ENCODE data around the gene PSMC1.

DNA sequence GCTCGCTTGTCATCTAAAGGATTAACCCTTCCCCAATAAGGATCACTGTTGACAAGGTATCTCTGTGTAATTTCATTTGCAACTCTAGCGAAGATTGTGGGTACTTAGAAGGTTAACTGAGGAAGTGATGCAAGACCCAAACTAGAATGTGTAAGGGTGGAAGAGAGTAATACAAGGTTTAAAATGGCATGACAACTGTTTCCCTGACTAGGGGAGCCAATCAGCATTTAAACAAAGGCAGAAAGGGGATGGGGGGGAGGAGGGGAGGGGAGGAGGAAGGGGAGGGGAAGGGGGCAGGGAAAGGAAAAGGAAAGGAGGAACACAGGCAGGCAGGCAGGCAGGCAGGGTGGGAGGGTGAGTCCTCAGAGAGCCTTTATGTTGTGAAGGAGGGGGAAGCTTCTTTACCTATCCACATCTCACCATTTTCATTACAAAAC, 44.3 kb downstream of the PSMC1 start:
- no peak for TF ChIP-seq CTCF (IDR thresholded peaks at IDR 0.05; ENCODE audit: low read length)
- no peak for TF ChIP-seq EZH2 (optimal IDR thresholded peaks at IDR 0.05; ENCODE audit: low read depth, low read length)
- TF ChIP-seq EZH2phosphoT487 (IDR thresholded peaks at IDR 0.05; ENCODE audit: low read length), result no peak
